SH-SY5Y (cell line): ENCODE measurements around the gene OMG.

Experiments used
- GATA2 ChIP-seq: IDR thresholded peaks from 2 replicates; pipeline ENCODE4 v1.6.1; 2011; ENCODE audit warnings: mild to moderate bottlenecking, low read depth, low read length
- GATA3 ChIP-seq: IDR thresholded peaks from 2 replicates; pipeline ENCODE4 v1.6.1; 2011; ENCODE audit warnings: low read depth, mild to moderate bottlenecking, low read length, moderate library complexity

DNA sequence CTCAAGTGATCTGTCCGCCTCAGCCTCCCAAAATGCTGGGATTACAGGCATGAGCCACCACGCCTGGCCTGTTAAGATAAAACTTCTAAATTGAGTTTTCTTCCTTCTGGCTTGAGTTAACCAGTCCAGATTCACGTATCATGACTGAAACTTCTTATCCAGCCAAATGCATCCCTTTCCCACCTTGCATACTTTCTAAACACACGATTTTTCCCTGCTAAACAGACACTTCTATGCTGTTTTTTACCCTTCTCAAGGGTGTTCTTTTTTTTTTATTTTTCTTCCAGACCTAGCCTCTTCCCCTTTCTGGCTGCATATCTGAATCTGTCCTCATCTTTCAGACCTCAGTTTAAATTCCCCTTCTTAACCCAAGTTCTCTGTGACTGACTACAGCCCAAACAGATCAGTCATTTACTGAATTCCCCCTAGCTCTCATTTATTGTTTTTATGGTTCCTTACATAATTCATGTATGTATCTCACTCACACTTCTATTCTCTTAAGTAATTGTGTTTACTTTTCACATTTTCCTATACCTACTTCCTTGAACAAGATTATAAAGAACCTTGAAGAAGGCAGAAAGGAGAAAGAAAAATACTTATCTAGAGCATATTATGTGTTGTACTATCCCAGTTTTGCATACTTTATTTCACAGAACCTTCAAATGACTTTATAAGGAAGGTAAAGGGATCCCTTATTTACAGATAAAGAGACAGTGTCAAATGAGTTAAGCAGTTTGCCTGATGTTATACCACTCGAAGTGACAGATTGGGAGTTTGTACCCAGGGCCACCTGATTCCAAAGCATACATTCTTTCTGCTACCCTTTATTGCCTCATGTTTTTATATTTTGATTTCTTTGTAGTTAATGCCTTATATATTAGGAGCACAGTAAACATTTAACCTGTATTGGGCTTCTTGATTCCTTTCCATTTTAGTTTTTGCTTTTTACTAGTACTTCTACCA is 11.6 kb upstream of the OMG start:
- TF ChIP-seq GATA2 = no peak
- TF ChIP-seq GATA3 = no peak
